ENCODE data around the gene PDE3A. TPM values are rescaled to one million over a fixed set of nuclear protein-coding genes. Genes with fewer than 3 reads are reported as not detected.

The PDE3A gene
- total and polyA plus RNA-seq, 10 of the 15 experiments (the other 5 are each of a cell fraction or from before 2014, with no cell fraction given) = 0.01 to 2.6 (median 1.5) TPM

DNA sequence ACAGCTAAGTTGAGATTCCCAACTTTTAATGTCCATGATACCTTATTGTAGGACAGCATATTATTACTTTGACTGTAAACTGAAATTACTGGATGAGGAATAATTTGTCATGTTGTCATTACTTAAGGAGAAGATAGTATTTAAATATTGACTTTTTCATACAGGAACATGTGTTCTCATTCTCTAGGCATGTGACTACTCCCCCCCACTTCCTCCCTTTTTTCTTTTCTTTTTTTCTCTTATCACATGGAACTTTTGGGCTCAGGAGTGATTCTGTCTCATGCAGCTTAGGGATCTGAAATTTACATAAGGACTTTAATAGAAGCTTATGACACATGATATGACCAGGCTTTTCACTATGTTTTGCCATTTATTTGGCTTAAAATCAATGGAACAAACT, 199.1 kb downstream of the PDE3A start:
- Histone ChIP-seq H3K4me1 (ENCODE audit: control insufficient read depth, insufficient read depth, low read length) (no peaks in the 10 kb centered on the region), H3K27me3 (replicated peaks in 1 of 2; ENCODE audit: control insufficient read depth in 2 of 2, insufficient read depth in 2 of 2, low read length in 1 of 2) (no peaks in the 10 kb centered on the region), H3K9me3 (replicated peaks; ENCODE audit: control insufficient read depth, insufficient read depth, low read length) (no peaks in the 10 kb centered on the region), H3K4me2 (ENCODE audit: control insufficient read depth, insufficient read depth) (no peak overlapping the region), H3K9ac (ENCODE audit: control insufficient read depth, insufficient read depth, low read length) (no peak overlapping the region), H3K4me3 (no peak overlapping the region), H3K27ac (ENCODE audit: control insufficient read depth, insufficient read depth) (no peak overlapping the region), H2AFZ (ENCODE audit: control insufficient read depth, low read depth, low read length) (no peak overlapping the region), H3K36me3 (ENCODE audit: control insufficient read depth in 2 of 2, insufficient read depth in 2 of 2, low read length in 1 of 2) (no peaks in the 10 kb centered on the region), H4K20me1 (ENCODE audit: control insufficient read depth, insufficient read depth) (no peaks in the 10 kb centered on the region), H3K79me2 (ENCODE audit: control insufficient read depth, insufficient read depth, low read length) (no peaks in the 10 kb centered on the region)
- intact Hi-C loops (cut with micrococcal nuclease; ENCODE audit: unreplicated experiment) = no loop called here
- BruUV-seq (replicated peaks) = no TSS peak
- RAD21 ChIA-PET (ENCODE audit: unreplicated experiment) = no interaction called here
- POLR2A ChIA-PET = no interaction called here
- CTCF ChIA-PET = no interaction called here
- ATAC-seq (no peak), FAIRE-seq (no peak), DNase-seq (ENCODE audit: low read depth, low spot score) (no peak)
- SMC1A ChIA-PET (ENCODE audit: uncharacterized antibody, unreplicated experiment) = no interaction called here
- TF ChIP-seq, protein P1, sequence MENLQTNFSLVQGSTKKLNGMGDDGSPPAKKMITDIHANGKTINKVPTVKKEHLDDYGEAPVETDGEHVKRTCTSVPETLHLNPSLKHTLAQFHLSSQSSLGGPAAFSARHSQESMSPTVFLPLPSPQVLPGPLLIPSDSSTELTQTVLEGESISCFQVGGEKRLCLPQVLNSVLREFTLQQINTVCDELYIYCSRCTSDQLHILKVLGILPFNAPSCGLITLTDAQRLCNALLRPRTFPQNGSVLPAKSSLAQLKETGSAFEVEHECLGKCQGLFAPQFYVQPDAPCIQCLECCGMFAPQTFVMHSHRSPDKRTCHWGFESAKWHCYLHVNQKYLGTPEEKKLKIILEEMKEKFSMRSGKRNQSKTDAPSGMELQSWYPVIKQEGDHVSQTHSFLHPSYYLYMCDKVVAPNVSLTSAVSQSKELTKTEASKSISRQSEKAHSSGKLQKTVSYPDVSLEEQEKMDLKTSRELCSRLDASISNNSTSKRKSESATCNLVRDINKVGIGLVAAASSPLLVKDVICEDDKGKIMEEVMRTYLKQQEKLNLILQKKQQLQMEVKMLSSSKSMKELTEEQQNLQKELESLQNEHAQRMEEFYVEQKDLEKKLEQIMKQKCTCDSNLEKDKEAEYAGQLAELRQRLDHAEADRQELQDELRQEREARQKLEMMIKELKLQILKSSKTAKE (IDR thresholded peaks at IDR 0.05; ENCODE audit: low read depth, poor library complexity, severe bottlenecking) = no peak
- in situ Hi-C loops (cut with MboI) = no loop called here

DNA sequence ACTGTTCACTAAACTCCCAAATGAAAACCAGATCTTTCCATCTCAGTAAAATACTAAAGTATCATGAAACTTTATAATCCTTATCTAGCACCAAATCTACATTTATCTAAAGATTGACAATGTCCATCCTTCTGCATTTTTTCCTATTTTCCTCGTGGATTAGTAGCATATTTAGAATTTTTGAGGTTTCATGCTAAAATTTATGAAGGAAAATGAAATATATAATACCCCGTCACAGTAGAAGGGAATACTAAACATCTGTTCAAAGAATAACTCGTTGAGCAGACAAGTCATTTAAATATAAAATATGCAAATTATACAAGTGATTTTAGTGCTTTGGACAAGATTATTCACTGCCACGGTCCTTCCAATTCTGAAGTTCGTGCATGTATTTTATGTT, 204.1 kb downstream of the PDE3A start:
- RAD21 ChIA-PET (ENCODE audit: unreplicated experiment) = no interaction called here
- Histone ChIP-seq H3K4me1 (ENCODE audit: control insufficient read depth, insufficient read depth, low read length) (no peaks in the 10 kb centered on the region), H3K36me3 (ENCODE audit: control insufficient read depth in 2 of 2, insufficient read depth in 2 of 2, low read length in 1 of 2) (no peaks in the 10 kb centered on the region), H2AFZ (ENCODE audit: control insufficient read depth, low read depth, low read length) (no peak overlapping the region), H3K9ac (ENCODE audit: control insufficient read depth, insufficient read depth, low read length) (no peak overlapping the region), H3K27ac (ENCODE audit: control insufficient read depth, insufficient read depth) (no peak overlapping the region), H3K79me2 (ENCODE audit: control insufficient read depth, insufficient read depth, low read length) (no peaks in the 10 kb centered on the region), H3K9me3 (replicated peaks; ENCODE audit: control insufficient read depth, insufficient read depth, low read length) (no peaks in the 10 kb centered on the region), H4K20me1 (ENCODE audit: control insufficient read depth, insufficient read depth) (no peaks in the 10 kb centered on the region), H3K27me3 (replicated peaks in 1 of 2; ENCODE audit: control insufficient read depth in 2 of 2, insufficient read depth in 2 of 2, low read length in 1 of 2) (no peaks in the 10 kb centered on the region; a peak in 1 of 4 replicates), H3K4me2 (ENCODE audit: control insufficient read depth, insufficient read depth) (no peak overlapping the region), H3K4me3 (no peak overlapping the region)
- DNase-seq (ENCODE audit: low read depth, low spot score) (no peak), ATAC-seq (no peak), FAIRE-seq (no peak)
- WGBS (ENCODE audit: insufficient coverage, insufficient replicate concordance, low lambda C conversion rate, missing lambda C conversion rate) = 4% methylated on average over 5 of the region's 5 CpGs
- POLR2A ChIA-PET = no interaction called here
- intact Hi-C loops (cut with micrococcal nuclease; ENCODE audit: unreplicated experiment) (no loop called here), in situ Hi-C loops (cut with MboI) (no loop called here)
- CTCF ChIA-PET = no interaction called here
- SMC1A ChIA-PET (ENCODE audit: uncharacterized antibody, unreplicated experiment) = no interaction called here
- no TSS peak for BruUV-seq (replicated peaks)
- no peak for TF ChIP-seq SREBF2 (IDR thresholded peaks at IDR 0.05; ENCODE audit: low read length)
- TF ChIP-seq, protein P2, sequence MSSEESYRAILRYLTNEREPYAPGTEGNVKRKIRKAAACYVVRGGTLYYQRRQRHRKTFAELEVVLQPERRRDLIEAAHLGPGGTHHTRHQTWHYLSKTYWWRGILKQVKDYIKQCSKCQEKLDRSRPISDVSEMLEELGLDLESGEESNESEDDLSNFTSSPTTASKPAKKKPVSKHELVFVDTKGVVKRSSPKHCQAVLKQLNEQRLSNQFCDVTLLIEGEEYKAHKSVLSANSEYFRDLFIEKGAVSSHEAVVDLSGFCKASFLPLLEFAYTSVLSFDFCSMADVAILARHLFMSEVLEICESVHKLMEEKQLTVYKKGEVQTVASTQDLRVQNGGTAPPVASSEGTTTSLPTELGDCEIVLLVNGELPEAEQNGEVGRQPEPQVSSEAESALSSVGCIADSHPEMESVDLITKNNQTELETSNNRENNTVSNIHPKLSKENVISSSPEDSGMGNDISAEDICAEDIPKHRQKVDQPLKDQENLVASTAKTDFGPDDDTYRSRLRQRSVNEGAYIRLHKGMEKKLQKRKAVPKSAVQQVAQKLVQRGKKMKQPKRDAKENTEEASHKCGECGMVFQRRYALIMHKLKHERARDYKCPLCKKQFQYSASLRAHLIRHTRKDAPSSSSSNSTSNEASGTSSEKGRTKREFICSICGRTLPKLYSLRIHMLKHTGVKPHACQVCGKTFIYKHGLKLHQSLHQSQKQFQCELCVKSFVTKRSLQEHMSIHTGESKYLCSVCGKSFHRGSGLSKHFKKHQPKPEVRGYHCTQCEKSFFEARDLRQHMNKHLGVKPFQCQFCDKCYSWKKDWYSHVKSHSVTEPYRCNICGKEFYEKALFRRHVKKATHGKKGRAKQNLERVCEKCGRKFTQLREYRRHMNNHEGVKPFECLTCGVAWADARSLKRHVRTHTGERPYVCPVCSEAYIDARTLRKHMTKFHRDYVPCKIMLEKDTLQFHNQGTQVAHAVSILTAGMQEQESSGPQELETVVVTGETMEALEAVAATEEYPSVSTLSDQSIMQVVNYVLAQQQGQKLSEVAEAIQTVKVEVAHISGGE (CRISPR knock-in tag; IDR thresholded peaks at IDR 0.05) = no peak
- no peak for TF ChIP-seq RAD21 (IDR thresholded peaks at IDR 0.05; ENCODE audit: insufficient read depth, low read depth, low read length)
- TF ChIP-seq IKZF1 (conservative IDR thresholded peaks at IDR 0.05) = no peak
- TF ChIP-seq KDM1A (IDR thresholded peaks at IDR 0.05; ENCODE audit: borderline replicate concordance) = no peak
- no peak for TF ChIP-seq ZNF217 (IDR thresholded peaks at IDR 0.05)
- TF ChIP-seq FOXM1 (IDR thresholded peaks at IDR 0.05; ENCODE audit: low read depth, low read length) = no peak
- TF ChIP-seq, protein P3, sequence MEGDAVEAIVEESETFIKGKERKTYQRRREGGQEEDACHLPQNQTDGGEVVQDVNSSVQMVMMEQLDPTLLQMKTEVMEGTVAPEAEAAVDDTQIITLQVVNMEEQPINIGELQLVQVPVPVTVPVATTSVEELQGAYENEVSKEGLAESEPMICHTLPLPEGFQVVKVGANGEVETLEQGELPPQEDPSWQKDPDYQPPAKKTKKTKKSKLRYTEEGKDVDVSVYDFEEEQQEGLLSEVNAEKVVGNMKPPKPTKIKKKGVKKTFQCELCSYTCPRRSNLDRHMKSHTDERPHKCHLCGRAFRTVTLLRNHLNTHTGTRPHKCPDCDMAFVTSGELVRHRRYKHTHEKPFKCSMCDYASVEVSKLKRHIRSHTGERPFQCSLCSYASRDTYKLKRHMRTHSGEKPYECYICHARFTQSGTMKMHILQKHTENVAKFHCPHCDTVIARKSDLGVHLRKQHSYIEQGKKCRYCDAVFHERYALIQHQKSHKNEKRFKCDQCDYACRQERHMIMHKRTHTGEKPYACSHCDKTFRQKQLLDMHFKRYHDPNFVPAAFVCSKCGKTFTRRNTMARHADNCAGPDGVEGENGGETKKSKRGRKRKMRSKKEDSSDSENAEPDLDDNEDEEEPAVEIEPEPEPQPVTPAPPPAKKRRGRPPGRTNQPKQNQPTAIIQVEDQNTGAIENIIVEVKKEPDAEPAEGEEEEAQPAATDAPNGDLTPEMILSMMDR (IDR thresholded peaks at IDR 0.05 in 2 of 3, conservative IDR thresholded peaks at IDR 0.05 in 1 of 3; ENCODE audit: control insufficient read depth in 2 of 3, extremely low read depth in 1 of 3, insufficient read depth in 1 of 3, low read depth in 3 of 3, low read length in 3 of 3) = no peak
- TF ChIP-seq, protein P4, sequence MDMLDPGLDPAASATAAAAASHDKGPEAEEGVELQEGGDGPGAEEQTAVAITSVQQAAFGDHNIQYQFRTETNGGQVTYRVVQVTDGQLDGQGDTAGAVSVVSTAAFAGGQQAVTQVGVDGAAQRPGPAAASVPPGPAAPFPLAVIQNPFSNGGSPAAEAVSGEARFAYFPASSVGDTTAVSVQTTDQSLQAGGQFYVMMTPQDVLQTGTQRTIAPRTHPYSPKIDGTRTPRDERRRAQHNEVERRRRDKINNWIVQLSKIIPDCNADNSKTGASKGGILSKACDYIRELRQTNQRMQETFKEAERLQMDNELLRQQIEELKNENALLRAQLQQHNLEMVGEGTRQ (IDR thresholded peaks at IDR 0.05; ENCODE audit: borderline replicate concordance, low read depth, low read length) = no peak
